Activated naive CD4-positive, alpha-beta T cell treated with anti-CD3 and anti-CD28 coated beads, Interleukin-2, amount 50 U/mL, for 24 hours (primary cell): ENCODE data around the gene CCDC117.
"Not testable (repeated sequence)": the region's sequence is repeated elsewhere in the genome, so short reads cannot be mapped to it uniquely, and the experiment has no call there.

Experiments used
- H3K27ac Mint-ChIP-seq: one replicate; pipeline ENCODE4 v1.8.0; 2021; ENCODE audit warnings: mild to moderate bottlenecking, mixed read lengths
- H3K27me3 Mint-ChIP-seq: one replicate; pipeline ENCODE4 v1.8.0; 2021; ENCODE audit warnings: mixed read lengths
- H3K36me3 Mint-ChIP-seq: one replicate; pipeline ENCODE4 v1.8.0; 2021; ENCODE audit warnings: mixed read lengths
- H3K4me1 Mint-ChIP-seq: one replicate; pipeline ENCODE4 v1.8.0; 2021; ENCODE audit warnings: mixed read lengths
- H3K4me3 Mint-ChIP-seq: one replicate; pipeline ENCODE4 v1.8.0; 2021; ENCODE audit warnings: mild to moderate bottlenecking, mixed read lengths
- H3K9me3 Mint-ChIP-seq: one replicate; pipeline ENCODE4 v1.8.0; 2021; ENCODE audit warnings: mixed read lengths

The CCDC117 gene

DNA sequence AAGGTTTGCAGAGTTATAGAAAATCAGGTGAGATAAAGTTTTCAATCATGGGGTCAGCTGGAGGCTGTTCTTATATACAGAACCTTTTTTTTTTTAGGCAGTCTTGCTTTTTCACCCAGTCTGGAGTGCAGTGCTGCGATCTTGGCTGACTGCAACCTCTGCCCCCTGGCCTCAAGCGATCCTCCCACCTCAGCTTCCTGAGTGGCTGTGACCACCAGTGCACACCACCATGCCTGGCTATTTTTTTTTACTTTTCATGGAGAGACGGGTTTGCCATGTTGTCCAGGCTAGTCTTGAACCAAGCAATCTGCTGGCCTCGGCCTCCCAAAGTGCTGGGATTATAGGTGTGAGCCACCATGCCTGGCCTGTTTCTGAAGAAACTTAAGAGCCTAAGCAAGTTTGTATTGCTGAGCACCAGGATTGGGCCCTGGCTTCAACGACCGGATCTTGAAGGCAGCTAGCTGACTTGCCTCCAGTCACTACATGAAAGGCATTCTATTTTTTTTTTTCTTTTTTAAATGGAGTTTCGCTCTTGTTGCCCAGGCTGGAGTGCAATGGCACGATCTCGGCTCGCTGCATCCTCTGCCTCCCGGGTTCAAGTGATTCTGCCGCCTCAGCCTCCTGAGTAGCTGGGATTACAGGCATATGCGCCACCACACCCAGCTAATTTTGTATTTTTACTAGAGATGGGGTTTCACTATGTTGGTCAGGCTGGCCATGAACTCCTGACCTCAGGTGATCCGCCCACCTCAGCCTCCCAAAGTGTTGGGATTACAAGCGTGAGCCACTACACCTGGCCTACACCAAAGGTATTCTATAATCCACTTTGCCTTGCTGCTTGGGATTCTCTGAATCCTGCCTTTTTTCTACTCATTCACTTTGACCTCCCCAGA lies 20.2 kb downstream of the CCDC117 start:
- H3K4me3 Mint-ChIP-seq = no peak overlapping the region
- no peaks in the 10 kb centered on the region for H3K27me3 Mint-ChIP-seq
- H3K36me3 Mint-ChIP-seq = peaks cover 15% of the 10 kb centered on the region
- H3K9me3 Mint-ChIP-seq = no peaks in the 10 kb centered on the region
- peaks cover 68% of the 10 kb centered on the region for H3K4me1 Mint-ChIP-seq
- H3K27ac Mint-ChIP-seq = no peak overlapping the region

DNA sequence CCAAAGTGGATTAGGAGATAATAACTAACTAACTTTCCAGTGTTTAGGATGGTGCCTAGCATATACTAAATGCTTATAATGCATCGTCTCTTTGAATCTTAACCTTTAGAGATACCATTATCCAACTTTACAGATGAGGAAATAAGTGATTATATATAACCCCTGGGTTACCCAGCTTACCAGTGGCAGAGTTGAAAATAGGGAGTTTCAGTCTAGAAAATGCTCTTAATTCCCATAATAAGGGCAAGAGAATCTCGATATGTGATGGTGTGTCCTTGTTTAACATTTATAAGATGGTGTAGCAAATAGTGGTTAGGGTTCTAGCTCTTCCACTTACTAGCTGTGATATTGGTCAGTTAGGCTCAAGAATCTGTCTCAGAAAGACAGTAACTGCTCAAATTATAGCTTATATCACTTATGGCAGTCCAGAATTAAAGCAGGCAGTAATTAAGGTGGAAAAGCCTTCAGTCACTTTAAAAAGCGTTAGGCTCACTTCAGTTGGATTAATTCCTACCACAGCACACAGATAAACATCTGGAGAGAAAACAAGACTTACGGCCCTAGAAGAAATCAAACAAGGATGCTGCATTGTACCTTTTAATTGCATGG lies 21.6 kb downstream of the CCDC117 start:
- Mint-ChIP-seq H3K36me3 (peaks cover 21% of the 10 kb centered on the region), H3K4me1 (peaks cover 79% of the 10 kb centered on the region), H3K27me3 (no peaks in the 10 kb centered on the region), H3K27ac (peak overlapping the region; percentile 62), H3K9me3 (no peaks in the 10 kb centered on the region), H3K4me3 (peak overlapping the region; percentile 47)

DNA sequence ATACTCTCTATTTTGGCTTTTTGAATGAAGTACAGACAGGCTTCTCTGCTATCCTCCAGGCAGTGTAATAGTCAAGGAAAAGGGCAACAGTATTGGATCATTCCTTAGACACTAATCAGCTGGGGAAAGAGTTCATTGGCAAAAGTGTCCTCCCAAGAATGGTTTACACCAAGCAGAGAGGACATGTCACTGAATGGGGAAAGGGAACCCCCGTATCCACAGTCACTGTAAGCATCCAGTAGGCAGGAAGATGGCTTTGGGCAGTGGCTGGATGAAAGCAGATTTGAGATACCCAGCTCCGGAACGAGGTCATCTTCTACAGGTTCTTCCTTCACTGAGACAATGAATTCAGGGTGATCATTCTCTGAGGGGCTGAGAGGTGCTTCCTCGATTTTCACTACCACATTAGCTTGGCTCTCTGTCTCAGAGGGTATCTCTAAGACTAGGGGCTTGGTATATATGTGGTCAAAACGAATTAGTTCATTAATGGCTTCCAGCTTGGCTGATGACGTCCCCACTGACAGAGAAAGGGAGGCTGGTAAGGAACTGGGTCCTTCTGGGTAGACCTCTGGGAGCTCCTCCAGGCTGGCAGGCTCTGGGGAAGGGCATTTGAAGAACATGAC lies 22.7 kb downstream of the CCDC117 start:
- H3K9me3 Mint-ChIP-seq = no peaks in the 10 kb centered on the region
- peaks cover 77% of the 10 kb centered on the region for H3K4me1 Mint-ChIP-seq
- H3K36me3 Mint-ChIP-seq = peaks cover 24% of the 10 kb centered on the region
- no peaks in the 10 kb centered on the region for H3K27me3 Mint-ChIP-seq
- H3K27ac Mint-ChIP-seq = peak overlapping the region; percentile 44
- no peak overlapping the region for H3K4me3 Mint-ChIP-seq

DNA sequence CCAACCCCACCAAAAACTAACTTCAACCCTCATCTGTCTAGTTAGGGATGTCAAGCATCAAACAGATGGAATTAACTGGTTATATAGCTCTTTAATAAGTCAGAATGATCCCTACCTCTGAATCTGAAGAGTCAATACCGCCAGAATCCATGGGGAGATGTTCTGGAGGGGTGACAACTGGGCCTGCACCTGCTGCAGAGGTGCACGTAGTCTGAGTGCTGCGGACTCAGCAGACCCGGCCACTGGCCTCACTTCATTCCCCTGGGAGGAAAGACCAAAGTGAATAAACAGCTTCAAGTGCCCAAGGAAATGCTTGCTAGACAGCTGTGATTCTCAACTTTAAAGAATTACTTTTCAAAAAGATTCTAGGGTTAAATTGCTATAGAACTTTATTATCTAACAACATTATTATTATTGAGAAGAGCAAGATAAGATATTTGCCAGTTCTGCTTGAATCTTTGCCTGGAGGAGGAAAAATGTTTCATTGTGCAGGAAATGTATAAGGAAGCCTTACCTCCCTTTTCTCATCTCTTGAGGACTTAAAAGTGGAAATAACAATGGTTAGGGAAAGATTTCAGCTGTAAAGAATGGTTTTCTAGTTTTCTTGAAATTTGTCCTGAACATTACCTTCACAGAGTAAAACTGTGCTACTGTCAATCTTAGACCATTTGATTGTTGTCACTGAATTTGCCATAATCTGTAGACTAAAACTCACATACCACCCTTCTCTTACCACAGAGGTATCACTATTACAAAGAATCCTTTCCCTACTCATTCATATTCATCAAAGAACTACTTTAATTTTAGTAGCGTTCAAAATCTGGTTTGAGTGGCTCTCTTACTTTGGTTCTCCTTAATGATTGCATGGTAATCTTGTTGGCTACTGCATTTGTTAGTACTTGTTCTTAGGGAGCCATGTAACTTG lies 23.7 kb downstream of the CCDC117 start:
- Mint-ChIP-seq H3K36me3 (peaks cover 24% of the 10 kb centered on the region), H3K4me1 (peaks cover 67% of the 10 kb centered on the region), H3K27ac (peak overlapping the region; percentile 66)

DNA sequence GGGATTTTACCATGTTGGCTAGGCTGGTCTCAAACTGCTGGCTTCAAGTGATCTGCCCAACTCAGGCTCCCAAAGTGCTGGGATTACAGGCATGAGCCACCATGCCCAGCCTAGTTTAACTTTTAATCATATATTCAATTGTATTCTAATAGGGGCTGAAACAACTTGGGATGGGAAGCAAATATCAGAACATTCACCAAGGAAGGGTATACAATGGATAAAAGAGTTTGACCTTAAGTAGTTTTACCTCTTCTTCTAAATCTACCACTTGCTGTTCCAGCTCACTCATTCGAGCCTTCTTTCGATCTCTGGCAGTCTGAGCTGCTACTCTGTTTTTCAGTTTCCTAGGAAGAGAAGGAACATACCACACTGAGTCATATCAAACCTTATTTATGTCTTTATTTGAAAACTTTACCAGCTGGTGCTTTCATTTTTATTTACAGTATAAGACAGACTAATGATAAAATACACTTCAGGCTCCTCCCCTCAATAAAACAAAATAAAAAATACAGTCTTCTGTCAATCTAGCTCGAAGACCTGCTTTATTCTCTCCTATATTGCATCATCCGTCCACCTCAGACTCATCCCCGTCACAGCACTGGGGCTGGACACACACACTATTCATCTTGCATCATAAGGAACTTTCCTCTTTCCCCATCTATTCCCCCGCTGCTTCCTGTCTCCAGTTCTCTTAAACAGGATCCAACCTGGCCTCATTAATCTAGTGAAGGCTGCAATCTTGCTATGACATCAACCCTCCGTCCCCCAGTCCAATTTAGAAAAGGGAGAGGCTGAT lies 26.5 kb downstream of the CCDC117 start:
- Mint-ChIP-seq H3K27me3 (no peaks in the 10 kb centered on the region), H3K9me3 (no peaks in the 10 kb centered on the region), H3K4me1 (peaks cover 63% of the 10 kb centered on the region), H3K4me3 (peak overlapping the region; percentile 93), H3K27ac (peak overlapping the region; percentile 94), H3K36me3 (peaks cover 21% of the 10 kb centered on the region)

More for the DNA sequence above, 23.7 kb downstream of the CCDC117 start:
- H3K9me3 Mint-ChIP-seq = no peaks in the 10 kb centered on the region
- peak overlapping the region; percentile 93 for H3K4me3 Mint-ChIP-seq
- H3K27me3 Mint-ChIP-seq = no peaks in the 10 kb centered on the region

DNA sequence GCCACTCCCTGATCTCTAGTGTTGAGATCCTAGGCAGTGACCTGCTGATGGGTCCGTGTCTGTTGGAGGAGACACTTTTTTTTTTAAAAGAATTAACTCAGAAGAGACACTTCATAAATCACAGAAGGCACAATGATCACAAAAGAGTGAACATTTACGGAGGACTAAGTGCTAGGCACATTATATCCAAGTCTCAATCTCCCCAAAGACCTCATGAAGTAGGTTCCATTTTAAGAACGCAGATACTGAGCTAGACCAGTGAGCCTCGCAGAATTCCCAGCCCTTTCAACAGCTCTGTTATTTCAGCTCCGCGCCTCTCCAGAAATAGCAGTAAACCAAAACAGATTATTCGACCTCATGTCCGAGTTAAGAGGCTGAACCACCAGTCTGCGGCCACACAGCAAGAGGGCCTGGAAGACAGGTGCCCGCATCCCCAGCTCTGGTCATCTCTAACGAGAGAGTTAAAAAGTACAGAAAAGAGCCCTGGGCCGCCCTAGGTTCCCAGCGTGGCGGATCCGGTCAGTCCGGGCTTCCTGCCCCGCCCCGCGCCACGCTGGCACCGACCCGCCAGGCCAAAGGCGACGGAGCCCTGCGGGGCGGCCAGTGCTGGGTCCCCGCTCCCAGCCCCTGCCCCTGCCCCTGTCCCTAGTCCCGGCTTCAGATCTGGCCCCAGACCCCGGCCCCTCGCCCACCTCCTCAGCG lies 27.3 kb downstream of the CCDC117 start:
- H3K9me3 Mint-ChIP-seq = no peaks in the 10 kb centered on the region
- peaks cover 59% of the 10 kb centered on the region for H3K4me1 Mint-ChIP-seq
- peaks cover 17% of the 10 kb centered on the region for H3K36me3 Mint-ChIP-seq

DNA sequence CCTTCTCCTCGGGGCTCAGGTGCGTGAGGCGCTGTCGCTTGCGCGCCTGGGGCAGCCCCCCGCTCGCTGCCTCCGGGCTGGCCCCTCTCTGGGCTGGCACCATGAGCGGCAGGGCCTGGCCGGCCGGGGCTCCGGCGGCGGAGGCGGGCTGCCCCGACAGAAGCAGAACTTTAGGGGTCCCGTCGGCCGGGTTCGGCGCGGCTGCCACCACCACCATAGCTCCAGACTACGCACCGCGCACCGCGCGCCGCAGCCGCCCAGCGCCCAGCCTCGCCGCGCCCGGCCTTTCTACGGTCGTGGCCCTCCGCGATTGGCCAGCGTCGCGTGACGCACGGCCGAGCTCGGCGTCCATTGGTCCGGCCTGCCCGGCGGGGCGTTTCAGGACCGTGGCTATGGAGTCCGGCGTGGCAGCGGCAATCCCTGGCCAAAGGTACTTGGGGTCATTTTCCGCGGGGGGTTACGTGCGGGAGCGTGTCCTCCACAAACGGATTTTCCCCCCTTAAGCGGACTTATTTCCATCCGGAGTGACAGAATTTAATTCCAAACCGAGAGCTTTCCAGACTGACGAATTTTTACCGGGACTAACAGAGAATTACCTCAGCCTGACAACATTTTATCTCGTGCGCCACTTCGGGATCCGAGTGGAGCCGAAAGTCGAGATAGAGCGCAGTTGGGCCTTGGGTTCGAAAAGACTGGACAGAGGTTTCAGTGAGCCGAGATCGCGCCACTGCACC lies 28.0 kb downstream of the CCDC117 start, which contains the start of gene XBP1:
Gene XBP1 (minus strand): TSS at position 262 of the 734 bp plus-strand sequence.
- Mint-ChIP-seq H3K4me1 (peaks cover 53% of the 10 kb centered on the region), H3K36me3 (peaks cover 17% of the 10 kb centered on the region), H3K9me3 (no peaks in the 10 kb centered on the region)

More for the DNA sequence above, 27.3 kb downstream of the CCDC117 start:
- peak overlapping the region; percentile 94 for H3K27ac Mint-ChIP-seq
- peak overlapping the region; percentile 93 for H3K4me3 Mint-ChIP-seq
- H3K27me3 Mint-ChIP-seq = no peaks in the 10 kb centered on the region

DNA sequence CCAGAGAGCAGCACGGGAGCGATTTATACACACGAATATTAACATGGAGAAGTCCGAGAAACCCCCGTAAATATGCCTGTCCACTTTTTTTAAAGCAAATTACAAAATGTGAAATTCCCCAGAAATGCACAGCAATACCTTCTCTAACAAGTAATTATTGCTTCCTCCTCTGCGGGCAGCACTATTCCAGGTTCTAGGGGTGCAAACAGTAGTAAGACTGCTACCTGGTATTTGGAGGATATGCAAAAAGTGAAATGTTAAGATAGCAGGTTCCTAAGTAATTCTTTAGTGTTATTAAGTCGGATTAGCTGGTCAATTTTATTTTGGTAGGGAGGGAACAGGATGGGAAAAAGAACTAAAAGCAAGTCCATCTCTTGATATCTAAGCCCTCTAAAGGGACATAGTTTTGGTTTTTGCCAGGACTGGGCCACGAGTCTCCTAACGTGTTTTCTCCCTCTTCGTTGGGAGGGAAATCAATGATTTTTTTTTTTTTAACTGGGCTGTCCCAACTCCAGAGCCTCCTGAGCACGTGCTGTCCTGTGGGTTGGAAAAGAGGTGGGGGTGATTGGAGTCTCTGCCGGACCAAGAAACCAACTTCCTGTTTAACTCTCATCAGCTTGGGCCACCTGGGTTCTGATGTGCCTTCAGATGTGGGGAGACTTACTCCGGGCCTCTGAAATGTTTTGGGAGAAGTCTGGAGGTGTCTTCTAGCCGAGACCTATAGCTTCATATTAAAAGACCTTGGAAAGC lies 29.5 kb downstream of the CCDC117 start:
- H3K27ac Mint-ChIP-seq = peak overlapping the region; percentile 83
- H3K27me3 Mint-ChIP-seq = no peaks in the 10 kb centered on the region
- H3K9me3 Mint-ChIP-seq = no peaks in the 10 kb centered on the region
- peaks cover 12% of the 10 kb centered on the region for H3K36me3 Mint-ChIP-seq
- H3K4me3 Mint-ChIP-seq = peak overlapping the region; percentile 84
- peaks cover 49% of the 10 kb centered on the region for H3K4me1 Mint-ChIP-seq

More for the DNA sequence above, 28.0 kb downstream of the CCDC117 start, which contains the start of gene XBP1:
- H3K4me3 Mint-ChIP-seq = peak within 1 kb of the TSS; percentile 93
- H3K27ac Mint-ChIP-seq = peak within 1 kb of the TSS; percentile 99
- H3K27me3 Mint-ChIP-seq = no peaks in the 10 kb centered on the region

DNA sequence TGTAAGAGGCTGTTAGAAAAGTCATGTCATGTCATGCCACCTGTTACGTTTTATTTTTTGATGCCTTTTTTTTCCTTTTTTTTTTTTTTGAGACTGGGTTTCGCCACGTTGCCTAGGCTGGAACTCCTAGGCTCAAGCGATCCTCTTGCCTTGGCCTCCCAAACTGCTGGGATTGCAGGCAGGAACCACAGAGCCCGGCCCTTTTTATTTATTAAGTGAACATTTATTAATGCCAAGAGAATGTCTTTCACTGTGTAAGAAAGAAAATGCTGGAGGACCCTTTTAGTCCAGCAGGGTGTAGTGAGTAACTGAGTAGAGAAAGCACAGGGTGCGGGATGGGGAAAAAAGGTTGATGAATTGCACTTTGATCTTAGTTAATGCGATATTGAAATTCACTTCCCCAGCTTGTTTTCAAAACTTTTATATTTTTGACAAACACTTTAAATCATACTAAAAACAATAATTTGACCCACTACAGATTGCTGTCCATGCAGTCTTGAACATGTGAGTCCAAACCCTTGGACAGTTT lies 30.2 kb downstream of the CCDC117 start:
- peak overlapping the region; percentile 84 for H3K4me3 Mint-ChIP-seq
- H3K27me3 Mint-ChIP-seq = no peaks in the 10 kb centered on the region
- H3K36me3 Mint-ChIP-seq = peaks cover 12% of the 10 kb centered on the region
- H3K4me1 Mint-ChIP-seq = peaks cover 46% of the 10 kb centered on the region
- H3K27ac Mint-ChIP-seq = peak overlapping the region; percentile 83
- no peaks in the 10 kb centered on the region for H3K9me3 Mint-ChIP-seq

DNA sequence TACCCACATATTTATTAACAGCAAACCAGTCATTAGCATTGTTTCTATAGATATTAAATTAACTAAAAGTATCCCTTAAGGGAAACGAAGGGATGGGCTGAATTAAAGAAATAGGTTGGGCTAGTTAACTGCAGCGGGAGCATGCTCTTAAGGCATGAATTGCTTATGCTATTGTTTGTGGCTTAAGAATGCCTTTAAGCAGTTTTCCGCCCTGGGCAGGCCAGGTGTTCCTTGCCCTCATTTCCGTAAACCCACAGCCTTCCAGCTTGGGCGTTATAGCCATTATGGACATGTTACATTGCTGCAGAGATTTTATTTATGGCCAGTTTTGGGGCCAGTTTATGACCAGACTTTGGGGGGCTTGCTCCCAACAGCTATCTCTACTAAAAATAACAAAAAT lies 32.9 kb downstream of the CCDC117 start:
- H3K27me3 Mint-ChIP-seq, H3K4me3 Mint-ChIP-seq, H3K27ac Mint-ChIP-seq, H3K9me3 Mint-ChIP-seq, H3K36me3 Mint-ChIP-seq: not testable (repeated sequence)
- H3K4me1 Mint-ChIP-seq = peaks cover 53% of the 10 kb centered on the region

DNA sequence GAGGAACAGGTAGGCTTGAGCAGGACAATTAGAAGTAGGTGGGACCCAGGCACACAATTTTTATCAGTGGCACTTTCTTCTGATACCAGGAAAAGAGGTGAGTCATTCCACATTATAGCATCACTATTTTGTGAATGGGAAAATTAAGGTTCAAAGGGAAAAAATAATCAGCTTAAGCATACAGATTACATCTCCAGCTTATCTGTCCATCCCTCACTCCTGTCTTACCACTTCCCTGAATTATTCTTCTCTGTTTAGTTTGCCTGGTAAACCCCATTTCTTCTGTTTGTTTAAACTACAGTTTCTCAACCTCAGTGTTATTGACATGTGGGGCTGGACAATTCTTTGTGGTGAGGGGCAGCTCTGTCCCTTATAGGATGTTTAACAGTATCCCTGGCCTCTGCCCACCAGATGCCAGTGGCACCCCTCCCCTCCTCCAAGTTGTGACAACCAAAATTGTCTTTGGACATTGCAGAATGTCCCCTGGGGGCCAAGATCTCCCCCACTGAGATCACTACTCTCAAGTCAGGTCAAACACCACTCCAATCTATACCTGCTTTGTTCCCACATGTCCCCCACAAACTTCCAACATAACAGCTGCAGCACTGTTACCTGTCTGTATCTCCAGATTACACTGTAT lies 36.3 kb downstream of the CCDC117 start:
- H3K4me3 Mint-ChIP-seq = no peak overlapping the region
- no peaks in the 10 kb centered on the region for H3K9me3 Mint-ChIP-seq
- H3K4me1 Mint-ChIP-seq = peaks cover 73% of the 10 kb centered on the region
- H3K27ac Mint-ChIP-seq = no peak overlapping the region
- H3K36me3 Mint-ChIP-seq = peaks cover 3% of the 10 kb centered on the region
- H3K27me3 Mint-ChIP-seq = no peaks in the 10 kb centered on the region

DNA sequence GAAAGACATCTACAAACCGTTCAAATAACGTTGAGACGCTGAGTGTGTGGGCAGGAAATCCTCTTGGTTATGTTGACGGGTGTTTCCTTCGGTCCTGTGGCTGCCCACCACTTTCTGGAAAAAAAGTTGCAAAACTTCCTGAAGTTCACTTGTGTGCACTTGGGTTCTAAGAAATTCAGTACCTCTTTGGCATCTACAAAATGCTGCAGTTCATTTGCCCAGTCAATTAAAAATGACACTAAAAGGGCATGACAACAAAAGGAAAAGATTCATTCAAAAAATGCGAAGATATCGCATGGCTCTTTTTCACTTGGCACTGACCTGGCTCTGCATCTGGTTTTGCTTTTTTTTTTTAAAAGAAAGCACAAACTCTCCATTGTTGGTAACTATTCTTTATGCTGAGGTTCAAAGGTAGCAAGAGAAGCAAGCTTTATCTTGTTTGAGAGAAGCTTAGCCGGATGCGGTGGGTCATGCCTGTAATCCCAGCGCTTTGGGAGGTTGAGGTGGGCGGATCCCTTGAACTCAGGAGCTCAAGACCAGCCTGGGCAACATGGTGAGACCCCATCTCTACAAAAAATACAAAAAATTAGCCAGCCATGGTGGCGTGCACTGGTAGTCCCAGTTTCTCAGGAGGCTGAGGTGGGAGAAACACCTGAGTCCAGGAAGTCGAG lies 38.5 kb downstream of the CCDC117 start:
- H3K4me1 Mint-ChIP-seq = peaks cover 84% of the 10 kb centered on the region
- no peaks in the 10 kb centered on the region for H3K9me3 Mint-ChIP-seq
- H3K36me3 Mint-ChIP-seq = peaks cover 6% of the 10 kb centered on the region
- H3K27ac Mint-ChIP-seq = no peak overlapping the region
- peak overlapping the region; percentile 78 for H3K4me3 Mint-ChIP-seq
- no peaks in the 10 kb centered on the region for H3K27me3 Mint-ChIP-seq
